Kidney glomerular epithelial cell (primary cell): Measurements from ENCODE around the gene CUX1.
"Not testable (repeated sequence)": the region's sequence is repeated elsewhere in the genome, so short reads cannot be mapped to it uniquely, and the experiment has no call there.

Experiments
- DNase-seq: peaks from one replicate; lab custom pipeline; 2025; lab: John Stamatoyannopoulos, UW

The CUX1 gene

DNA sequence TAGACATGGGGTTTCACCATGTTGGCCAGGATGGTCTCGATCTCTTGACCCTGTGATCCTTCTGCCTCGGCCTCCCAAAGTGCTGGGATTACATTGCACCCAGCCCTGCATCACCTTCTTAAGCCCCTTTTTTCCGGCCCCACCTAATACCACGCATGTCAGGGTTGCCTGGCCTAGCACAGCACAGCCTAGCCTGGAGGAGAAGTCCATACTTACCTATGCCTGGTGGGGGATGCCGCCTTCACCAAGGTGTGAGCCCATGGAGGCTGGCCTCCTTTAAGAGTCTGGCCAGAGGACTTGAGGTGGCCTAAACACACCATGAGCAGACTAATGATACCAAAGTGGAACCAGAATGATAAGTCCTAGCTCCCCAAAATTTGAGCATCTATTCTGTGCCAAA lies 22.0 kb upstream of the CUX1 start:
- DNase-seq = no peak

- DNase-seq = not testable (repeated sequence)
Observed at GRCh38 chr7:101798173-101798572, 19.3 kb upstream of the CUX1 start.

DNA sequence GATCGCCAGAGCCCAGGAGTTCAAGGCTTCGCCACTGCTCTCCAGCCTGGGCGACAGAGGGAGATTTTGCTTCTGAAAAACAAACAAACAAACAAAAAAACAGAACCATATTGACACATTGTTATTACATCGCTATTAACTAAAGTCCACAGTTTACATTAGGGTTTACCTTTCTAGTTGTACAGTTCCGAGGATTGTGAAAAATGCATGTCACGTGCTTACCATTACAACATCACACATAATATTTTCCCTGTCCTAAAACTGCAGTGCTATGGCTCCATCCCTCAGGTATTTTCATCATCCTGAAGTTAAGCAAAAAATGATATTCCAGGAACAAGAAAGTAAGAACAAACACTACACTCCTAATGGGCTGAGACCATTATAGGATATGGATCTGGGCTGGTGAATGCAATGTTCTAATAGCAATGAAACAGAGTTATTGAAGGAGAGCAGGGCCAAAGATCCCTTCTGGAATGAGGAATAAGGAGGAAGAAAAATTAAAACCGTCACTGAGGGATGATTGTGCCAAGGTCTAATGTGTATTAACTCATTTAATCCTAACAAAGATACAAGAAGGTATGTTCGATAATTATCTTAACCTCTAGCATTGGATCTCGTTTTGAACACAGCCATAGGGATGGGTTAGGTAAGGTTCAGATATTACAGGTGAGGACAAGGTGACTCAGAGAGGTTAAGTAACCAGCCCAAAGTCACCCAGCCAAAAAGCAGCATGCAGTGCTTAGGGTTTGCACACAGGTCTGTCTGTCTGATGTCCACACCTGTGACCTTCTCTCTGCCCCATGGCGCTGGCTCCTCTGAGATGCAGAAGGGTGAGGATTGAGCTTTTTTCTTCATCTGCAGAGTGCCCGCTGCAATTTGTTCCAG lies 14.0 kb upstream of the CUX1 start:
- no peak for DNase-seq

GRCh38 chr7:101804088-101804963 lies 13.1 kb upstream of the CUX1 start:
- DNase-seq = no peak

DNA sequence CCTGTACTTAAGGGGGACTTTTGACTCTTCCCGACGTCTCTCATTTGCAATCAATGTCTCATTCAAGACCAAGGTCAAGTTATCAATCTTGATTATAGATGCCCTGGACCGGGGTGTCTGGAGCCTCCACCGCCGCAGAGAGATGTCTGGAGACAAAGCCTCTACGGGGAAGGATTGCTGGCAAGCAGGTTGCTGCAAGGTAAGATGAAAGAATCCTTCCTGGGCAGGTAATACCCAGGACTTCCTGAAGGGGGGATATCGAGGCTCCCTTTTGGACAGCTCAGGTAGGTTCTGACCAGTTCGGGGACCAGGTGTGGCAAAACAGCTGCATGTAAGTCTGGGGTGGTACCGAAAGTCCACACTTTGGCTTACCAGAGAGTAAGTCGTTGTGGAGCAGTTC lies 12.5 kb upstream of the CUX1 start:
- DNase-seq = no peak

- DNase-seq = no peak
Observed at GRCh38 chr7:101812595-101812994, 4.8 kb upstream of the CUX1 start.

DNA sequence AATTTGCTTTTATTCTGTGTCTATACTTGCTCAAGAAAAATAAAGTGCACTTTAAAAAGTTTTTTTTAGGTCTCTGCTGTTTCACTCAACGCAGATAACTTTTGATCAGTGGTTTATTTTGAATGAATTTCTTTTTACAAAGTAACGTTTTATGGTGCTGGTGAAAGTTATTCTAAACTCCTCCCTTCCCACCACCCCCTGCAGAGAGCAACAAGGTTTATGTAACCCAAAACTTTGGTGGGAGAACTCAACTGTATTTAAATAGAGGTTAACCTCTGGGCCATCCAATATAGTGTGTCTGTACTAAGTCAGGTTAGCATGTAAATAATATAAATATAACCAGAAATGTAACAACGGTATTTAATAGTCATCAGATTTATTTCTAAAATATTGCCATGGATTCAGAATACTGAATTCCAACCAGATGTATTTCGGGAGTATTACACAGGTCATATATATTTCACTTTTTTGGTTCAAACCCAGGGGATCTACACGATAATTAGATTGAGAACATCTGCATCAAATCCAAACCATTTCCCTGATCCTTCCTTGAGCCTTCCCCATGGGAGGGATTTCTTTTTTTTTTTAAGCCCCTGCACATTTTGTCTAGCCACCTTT lies 3.9 kb upstream of the CUX1 start:
- DNase-seq = no peak

GRCh38 chr7:101814081-101814990 lies 3.1 kb upstream of the CUX1 start:
- DNase-seq = peak; percentile 21

GRCh38 chr7:101814991-101815825 lies 2.2 kb upstream of the CUX1 start:
- DNase-seq = no peak

- peak; percentile 73 for DNase-seq
Observed at GRCh38 chr7:101815826-101816594, 1.4 kb upstream of the CUX1 start.

GRCh38 chr7:101816595-101817470 lies 593 bp upstream of the CUX1 start:
- no peak for DNase-seq

- DNase-seq = no peak
Observed at GRCh38 chr7:101818287-101819071, 1.1 kb downstream of the CUX1 start.

DNA sequence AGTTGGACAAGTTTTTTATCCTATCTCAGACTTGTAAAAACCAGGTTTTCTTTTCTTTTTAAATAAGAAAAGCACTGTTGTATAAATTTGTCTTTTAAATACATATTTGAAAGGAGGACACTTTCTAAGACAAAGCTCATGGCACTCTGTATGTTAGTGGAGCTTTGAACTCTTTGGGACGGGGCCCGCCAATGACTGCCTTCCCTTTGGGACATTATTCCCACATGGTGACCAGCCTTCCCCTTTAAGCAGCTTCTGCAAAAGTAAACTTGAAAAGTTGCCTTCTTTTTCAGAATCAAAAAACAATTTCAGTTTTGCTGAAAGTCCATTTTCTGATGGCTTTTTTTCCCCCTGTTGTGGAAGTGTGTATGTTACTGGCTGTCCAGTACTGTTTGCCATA lies 1.8 kb downstream of the CUX1 start:
- no peak for DNase-seq

- DNase-seq = no peak
Observed at GRCh38 chr7:101819913-101820522, 2.6 kb downstream of the CUX1 start.

DNA sequence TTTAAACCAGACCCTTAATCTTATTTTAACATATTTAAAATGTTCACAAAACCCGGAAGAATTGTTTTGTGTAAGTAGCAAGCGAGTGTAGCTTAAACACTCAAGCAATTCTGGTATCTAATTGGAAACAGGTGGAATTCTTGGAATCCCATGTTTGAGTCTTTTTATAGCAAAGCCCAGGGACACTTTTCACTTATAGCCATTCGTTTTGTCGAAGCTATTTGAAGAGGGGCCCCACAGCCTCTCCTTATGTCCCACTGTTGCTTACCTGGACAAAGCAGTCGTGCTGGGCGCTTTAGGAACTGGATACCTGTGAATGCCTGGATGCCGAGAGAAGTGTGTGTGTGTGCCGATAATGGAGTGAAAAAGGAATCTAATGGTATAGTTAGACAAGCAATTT lies 3.3 kb downstream of the CUX1 start:
- no peak for DNase-seq

DNA sequence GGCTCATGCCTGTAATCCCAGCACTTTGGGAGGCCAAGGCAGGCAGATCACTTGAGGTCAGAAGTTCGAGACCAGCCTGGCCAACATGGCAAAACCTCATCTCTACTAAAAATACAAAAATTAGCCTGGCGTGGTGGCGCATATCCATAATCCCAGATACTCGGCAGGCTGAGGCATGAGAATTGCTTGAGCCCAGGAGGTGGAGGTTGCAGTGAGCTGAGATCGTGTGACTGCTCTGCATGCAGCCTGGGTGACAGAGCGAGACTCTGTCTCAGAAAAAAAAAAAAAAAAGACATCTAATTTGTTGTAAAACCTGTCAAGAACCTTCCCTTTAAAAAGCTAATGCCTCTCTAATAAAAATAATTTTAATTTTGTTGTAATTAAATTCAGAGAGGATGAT lies 5.2 kb downstream of the CUX1 start:
- not testable (repeated sequence) for DNase-seq

DNA sequence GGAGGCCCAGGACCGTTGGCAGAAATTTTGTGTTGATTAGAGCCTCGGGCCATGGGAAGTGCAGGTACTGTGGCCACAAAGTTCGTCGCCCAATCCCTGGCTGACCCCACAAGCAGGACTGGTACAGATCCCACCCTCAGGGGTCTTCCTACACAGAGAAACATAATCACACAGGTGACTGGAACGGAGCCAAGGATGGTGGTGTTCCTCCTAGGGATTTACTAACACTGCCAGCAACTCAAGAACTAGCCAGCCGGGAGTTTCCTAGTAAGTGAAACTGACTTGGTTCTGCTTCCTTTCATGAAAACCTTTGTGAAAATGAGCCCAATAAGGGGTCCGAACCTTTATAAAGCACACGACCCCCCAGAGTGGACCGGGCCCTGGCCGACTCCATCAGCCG lies 5.7 kb downstream of the CUX1 start:
- DNase-seq = no peak

- DNase-seq = no peak
Observed at GRCh38 chr7:101823596-101823995, 6.2 kb downstream of the CUX1 start.
